ENCODE data around the gene ATP2B2.

Gene ATP2B2

GRCh38 chr3:10289787-10290355 lies 215.5 kb downstream of the ATP2B2 start:
- DNase-seq: peak; percentile 45

- DNase-seq: peak; percentile 38
These were observed 216.3 kb downstream of the ATP2B2 start for GRCh38 chr3:10289077-10289476.

GRCh38 chr3:10288575-10288960 lies 216.8 kb downstream of the ATP2B2 start:
- DNase-seq: peak; percentile 39

- peak; percentile 21 for DNase-seq
These were observed 217.3 kb downstream of the ATP2B2 start for GRCh38 chr3:10287936-10288574.

GRCh38 chr3:10286596-10287295 lies 218.6 kb downstream of the ATP2B2 start:
- peak; percentile 57 for DNase-seq

- no peak for DNase-seq
These were observed 219.3 kb downstream of the ATP2B2 start for GRCh38 chr3:10286133-10286524.

- peak; percentile 57 for DNase-seq
These were observed 219.9 kb downstream of the ATP2B2 start for GRCh38 chr3:10285272-10286132.

- peak; percentile 78 for DNase-seq
These were observed 220.9 kb downstream of the ATP2B2 start for GRCh38 chr3:10284496-10284895.

- peak; percentile 51 for DNase-seq
These were observed 221.7 kb downstream of the ATP2B2 start for GRCh38 chr3:10283638-10284037.

- peak; percentile 42 for DNase-seq
These were observed 223.4 kb downstream of the ATP2B2 start for GRCh38 chr3:10281951-10282350.

GRCh38 chr3:10280571-10280970 lies 224.8 kb downstream of the ATP2B2 start:
- peak; percentile 24 for DNase-seq

- DNase-seq: peak; percentile 63
These were observed 225.2 kb downstream of the ATP2B2 start for GRCh38 chr3:10280177-10280529.

GRCh38 chr3:10279384-10280176 lies 225.8 kb downstream of the ATP2B2 start:
- DNase-seq: peak; percentile 33

GRCh38 chr3:10278501-10278900 lies 226.9 kb downstream of the ATP2B2 start:
- no peak for DNase-seq

GRCh38 chr3:10277115-10277625 lies 228.2 kb downstream of the ATP2B2 start:
- DNase-seq: peak; percentile 33

GRCh38 chr3:10274601-10275000 lies 230.8 kb downstream of the ATP2B2 start:
- no peak for DNase-seq

Data from activated effector memory CD4-positive, alpha-beta T cell treated with anti-CD3 and anti-CD28 coated beads, Interleukin-2, amount 50 U/mL, for 16 hours (primary cell).